Right ventricle myocardium superior (tissue), 1 donor: Measurements from ENCODE around the gene DROSHA. TPM values are rescaled to one million over a fixed set of nuclear protein-coding genes. Genes with fewer than 3 reads are reported as not detected.

Source experiments
- ATAC-seq: fragments of 200-7000 bp; cut with Tn5 transposase; one replicate; pipeline ENCODE4 v1.9.1; 2020; ENCODE audit warnings: mild to moderate bottlenecking; ENCODE audit not compliant: poor library complexity
- DNase-seq: peaks from one replicate; pipeline ENCODE4 v3.0.0-alpha.2; 2020
- intact Hi-C: fragments of 100-400 bp; cut with DNase I; formaldehyde crosslinking; loops from one replicate; pipeline ENCODE4 v1.11.2; 2022
- total RNA-seq: library from RNA; stranded (reverse); fragmentation: NEBNext Ultra II Directional; extraction: Animal tissue kit (Norgen Biotek cat#: 25700); gene quantifications from one replicate; pipeline ENCODE4 v1.2.1, GENCODE V29; 2021
- donor health status: DM: no; HTN: yes; CAD: no; lungs with severe emphysema.

The DROSHA gene
- total RNA-seq, 1 donor from 2014 or later: 35.4 TPM

DNA sequence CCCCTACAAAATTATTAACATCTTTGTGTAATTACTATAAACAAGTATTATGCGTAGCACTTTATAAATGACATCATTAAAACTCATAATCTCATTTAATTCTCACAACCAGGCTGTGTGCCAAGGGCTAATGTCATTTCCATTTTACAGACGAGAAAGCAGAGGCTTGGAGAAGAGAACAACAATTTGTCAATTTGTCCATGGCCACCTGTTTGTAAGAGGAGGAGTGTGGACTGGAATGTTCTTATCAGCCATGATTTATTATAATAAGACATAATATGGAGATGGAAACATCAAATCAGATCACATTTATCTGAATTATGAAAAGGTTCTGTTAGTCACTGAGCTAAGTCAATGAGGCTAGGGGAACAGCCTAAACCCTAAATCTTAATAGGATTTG is 97.0 kb downstream of the DROSHA start:
- intact Hi-C loops: no loop called here
- DNase-seq: no peak
- ATAC-seq: no peak

DNA sequence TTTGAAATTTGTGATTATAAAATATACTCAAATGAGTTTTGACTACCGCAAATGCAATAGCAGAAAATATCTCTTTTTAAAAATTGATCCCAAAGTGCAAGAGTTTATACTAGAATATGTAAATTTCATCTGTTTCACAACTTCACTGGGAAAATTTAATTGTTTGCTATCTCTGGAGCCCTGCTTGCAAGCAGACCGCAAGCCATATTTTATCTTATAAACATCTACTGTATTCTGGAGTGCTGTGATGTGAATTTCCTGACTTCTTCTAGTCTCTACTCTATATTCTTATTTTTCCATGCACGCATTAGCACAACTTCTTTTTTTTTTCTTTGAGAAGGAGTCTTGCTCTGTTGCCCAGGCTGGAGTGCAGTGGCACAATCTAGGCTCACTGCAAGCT is 98.7 kb downstream of the DROSHA start:
- ATAC-seq (no peak), DNase-seq (no peak)
- intact Hi-C loops: no loop called here

DNA sequence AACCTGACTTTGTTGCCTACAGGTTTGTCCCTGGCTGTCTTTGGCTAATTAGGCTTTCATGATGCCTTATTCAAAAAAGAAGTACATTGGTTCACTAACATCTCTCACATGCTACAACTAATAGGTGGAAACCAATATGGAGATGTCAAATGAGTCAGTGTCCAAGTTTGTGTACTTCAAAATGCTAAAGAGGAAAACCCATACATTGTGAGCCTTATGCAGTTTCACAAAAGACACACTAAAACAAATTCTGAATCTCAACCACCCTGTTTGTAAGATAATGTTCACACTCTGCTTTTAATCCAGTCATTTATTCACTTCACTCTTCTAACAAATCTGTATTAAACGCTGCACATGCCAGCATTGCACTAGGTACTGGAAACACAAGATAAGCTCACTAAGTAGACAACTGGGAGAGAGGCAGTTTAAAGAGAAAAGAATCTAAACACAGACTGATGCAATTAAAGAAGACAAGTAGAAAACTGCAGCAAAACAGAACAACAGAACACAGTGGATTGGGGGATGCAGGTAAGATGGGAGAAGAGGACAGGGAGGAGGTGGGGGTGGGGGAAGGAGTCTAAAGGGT is 104.1 kb downstream of the DROSHA start:
- ATAC-seq: peak; percentile 36
- no peak for DNase-seq
- intact Hi-C loops: no loop called here

DNA sequence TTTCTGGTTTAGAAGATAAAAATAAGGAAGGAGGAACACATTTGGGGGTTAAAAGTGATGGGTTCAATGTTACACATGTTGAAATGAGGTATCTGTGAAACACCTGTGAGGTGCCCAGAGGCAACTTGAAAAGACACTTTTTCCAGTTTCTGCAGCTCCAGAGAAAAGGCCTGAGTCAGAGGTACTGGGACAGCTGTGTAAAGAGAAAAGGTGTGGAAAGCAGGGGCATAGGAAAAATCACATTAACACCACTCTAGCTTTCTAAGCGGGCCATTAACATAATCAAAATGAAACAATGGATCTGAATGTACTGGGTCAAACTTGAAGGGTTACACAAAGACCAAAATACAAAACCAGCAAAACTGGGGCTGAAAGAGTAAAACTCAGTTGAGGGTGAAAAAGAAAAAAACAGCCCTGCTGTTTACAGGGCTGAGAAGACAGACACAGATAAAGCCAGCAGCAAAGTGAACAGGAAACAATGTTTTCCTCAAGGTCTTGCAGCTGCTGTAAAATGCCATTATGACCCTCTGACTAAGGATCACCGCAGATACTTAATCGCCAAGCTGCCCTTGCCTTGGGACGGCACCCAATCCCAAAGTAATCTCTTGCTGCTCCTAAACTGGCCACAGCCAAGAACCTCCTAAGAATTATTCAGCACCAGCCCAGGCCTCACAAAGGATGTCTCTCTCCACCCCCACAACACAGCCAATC is 104.7 kb downstream of the DROSHA start:
- intact Hi-C loops: no loop called here
- DNase-seq: no peak
- ATAC-seq: no peak

DNA sequence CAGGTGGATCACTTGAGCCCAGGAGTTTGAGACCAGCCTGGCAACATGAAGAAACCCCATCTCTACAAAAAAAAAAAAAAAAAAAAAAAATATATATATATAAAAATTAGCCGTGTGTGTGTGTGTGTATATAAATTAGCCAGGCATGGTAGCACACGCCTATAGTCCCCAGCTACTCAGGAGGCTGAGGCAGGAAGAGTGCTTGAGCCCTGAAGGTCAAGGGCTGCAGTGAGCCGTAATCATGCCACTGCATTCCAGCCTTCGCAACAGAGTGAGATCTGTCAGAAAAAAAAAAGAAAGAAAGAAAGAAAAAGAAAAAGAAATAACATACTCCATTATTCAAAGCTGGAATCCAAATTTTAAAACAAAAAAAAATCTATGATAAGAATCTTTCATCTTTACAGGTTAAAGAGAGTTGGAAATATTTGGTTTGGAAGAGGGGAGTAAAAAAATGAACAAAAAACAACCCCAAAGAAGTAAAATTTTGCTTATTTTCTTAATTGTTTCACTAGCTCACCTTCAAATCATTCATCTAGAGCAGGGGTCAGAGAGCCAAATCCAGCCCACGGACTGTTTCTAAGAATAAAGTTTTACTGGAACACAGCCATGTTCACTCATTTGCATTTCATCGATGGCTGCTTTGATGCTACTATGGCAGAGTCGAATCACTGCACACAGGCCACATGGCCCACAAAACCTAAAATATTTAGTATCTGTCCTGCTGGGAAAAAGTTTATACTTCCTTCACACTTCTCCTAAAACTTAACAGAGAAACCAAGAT is 109.9 kb downstream of the DROSHA start:
- no peak for DNase-seq
- intact Hi-C loops: no loop called here
- ATAC-seq: peak; percentile 86

DNA sequence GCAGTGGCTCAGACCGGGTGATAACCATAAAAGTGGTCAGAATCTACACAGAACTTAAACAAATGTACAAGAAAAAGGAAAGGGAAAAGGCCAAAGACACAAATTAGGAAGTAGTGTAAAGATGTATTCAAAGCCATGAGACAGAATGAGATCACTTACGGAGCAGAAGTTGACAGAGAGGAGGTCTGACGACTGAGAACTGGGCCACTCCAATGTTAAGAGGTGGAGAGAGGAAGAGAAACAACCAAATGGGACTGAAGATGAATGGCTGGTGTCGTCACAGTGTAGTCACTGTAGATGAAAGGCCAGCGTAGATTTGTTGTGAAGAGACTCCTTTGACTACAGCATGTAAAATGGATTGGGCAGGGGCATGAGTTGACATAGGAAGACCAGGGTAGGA is 114.4 kb downstream of the DROSHA start:
- ATAC-seq (no peak), DNase-seq (no peak)
- intact Hi-C loops: no loop called here

DNA sequence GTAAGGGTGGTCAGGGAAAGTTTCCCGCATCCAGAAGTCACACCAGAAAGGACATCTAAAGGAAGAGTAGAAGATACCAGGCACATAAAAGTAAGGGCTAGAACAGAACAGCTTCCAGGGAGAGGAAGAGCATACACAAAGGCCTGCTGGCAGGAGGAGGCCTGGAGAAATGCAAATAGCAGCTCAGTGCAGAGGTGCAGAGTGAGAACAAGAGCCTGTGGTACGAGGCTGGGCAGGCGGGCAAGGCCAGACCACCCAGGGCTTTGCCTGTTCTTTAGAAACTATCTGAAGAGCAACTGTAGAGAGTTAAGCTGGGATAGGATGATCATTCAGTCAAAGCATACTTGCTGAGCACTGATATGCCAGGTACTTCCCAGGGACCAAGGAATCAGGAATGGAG is 115.3 kb downstream of the DROSHA start:
- intact Hi-C loops: no loop called here
- no peak for ATAC-seq
- no peak for DNase-seq

DNA sequence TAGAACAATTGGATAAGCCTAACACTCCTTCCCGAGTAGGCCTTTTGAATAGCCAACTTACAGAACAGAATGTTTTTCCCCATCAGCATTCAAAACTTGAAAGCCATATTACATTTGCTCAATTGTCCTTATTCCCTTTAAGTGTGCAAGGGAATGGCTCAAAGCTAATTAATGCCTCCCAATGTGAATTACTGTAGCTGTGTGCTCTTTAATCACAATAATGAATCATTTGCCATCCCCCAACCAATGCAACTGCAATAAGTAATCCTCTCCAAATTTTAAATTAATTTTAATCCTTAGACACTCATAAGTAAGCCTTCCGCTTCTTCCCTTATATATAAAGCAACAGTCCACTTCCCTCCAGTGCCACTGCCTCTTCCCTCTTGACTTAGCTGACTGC is 115.9 kb downstream of the DROSHA start:
- no peak for DNase-seq
- no peak for ATAC-seq
- intact Hi-C loops: no loop called here

DNA sequence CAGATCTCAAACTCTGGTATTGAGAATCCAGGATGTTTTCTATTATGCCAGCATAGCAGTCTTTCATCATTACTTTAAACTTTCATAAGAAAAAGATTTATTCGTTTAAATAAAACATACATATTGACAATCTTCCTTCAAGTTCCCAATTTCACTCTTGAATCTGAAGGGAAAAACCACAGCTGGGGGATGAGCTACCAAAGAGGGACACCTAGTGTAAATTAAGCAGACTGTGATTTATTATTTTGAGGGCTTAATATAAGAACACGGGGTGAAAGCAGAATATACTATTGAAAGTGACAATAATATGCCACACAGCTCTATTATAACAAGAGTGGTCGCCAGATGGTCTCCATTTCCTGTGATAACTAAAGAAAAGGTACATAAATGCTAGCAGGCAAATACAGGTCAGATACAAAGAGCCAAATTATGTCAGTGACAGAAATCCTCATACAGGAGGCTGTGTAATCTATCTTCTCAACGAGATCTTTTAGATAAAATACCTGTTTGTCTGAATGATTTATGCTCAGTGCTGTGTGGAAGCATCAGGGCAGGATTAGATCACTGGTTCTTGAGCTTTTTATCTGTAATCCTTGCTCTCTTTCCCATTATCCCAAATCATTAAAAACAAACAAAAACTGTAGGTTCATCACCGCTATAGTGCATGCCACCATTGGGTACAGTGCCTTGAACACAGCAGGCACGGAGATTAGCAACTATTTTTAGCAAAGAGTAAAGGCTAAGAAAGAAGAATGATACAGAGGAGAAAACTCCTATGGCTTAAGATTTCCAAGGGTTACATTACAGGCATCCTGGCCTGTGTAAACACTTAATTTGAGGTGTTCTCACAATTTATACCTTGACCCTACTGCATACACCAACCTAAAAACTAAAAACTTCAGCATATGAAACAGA is 116.6 kb downstream of the DROSHA start:
- DNase-seq: no peak
- no peak for ATAC-seq
- intact Hi-C loops: no loop called here

DNA sequence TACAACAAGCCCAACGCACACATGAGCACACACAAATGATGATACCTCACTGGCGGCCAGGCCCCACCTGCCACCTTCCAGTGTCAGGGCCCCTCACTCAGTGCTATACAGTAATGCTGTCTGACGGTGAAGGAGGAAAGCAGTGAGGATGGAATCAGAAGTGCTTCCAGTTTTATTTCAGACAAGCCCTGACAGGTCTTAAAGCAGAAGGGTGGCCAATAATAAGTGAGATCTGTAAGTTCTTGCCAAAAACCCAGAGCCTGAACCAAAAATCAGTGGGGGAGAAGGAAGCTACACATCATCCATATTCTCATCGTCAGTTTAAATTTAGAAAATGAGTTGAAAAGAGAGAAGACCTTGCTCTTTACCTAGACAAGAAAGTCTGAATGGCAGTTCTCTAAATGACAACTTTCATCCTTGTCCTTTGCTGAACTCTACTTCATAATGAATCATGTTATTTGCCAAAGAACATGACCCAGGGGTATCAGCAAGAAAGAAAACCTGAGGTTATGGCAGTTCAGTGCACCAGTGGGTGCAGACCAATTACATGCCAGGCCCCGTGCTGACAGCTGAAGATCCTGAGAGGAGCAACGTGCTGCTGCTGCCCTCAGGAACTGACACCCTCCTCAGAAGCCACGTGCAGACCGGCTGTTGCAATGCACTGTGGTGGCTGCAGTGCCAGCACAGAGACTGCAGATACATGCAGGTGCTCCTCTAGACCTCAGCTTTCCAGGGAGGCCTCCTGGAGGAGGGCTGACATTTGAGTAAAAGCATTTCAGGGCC is 118.7 kb downstream of the DROSHA start:
- intact Hi-C loops: no loop called here
- ATAC-seq (peak; percentile 85), DNase-seq (peak; percentile 51)

DNA sequence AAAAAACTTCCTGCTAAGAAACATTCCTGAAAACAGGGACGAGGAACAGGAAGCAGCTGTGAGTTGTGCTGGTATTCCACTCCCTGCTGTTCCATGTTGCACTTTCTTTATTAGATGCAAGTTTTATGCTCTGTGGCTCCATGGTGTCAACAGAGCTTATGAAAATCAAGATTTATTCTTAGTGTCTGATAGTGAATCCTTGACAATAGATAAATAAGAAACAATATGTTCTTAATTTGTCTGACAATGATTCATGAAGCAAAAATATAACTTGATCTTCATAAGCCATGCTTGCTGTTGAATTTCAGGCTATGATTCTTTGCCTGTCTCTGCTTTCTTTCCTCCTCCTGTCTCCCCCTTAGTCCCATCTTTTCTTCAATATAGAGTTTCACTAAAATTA is 119.6 kb downstream of the DROSHA start:
- DNase-seq: no peak
- intact Hi-C loops: no loop called here
- no peak for ATAC-seq

DNA sequence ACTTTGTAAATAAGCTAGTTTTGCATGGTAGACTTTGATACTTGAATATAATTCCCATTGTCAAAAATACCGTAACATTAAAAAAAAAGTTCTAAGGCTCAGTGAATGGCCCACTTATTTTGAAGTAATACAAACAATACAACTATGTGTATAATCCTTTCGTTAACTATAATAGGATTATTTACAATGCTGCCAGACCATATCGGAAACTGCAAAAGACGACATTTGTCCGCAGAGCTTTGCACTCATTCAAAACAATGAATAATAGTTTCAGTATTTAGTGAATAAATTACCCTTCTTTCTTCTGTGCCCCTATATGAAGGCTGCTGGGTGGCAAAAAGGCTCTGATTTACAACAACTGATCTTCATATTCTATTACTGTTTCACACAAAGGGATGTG is 121.8 kb downstream of the DROSHA start:
- ATAC-seq (no peak), DNase-seq (no peak)
- intact Hi-C loops: no loop called here

DNA sequence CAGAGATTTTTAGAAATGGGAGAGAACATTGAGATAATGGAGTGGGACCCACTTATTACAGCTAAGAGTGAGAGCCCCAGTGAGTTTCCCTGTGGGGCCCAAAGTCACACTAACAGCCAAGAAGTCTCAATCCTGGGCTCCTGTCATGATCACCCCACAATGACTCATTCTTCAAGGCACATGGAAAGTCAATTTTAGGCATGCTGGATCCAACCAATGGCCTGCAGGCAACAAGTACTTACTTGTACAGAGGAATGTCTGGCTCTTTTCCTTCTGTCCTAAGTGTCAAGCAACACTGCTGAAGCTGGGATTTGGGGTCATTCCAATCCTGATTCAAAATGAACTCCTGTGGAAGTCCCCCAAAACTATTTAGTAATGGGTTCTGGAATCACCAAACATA is 123.1 kb downstream of the DROSHA start:
- peak; percentile 63 for ATAC-seq
- intact Hi-C loops: no loop called here
- no peak for DNase-seq

DNA sequence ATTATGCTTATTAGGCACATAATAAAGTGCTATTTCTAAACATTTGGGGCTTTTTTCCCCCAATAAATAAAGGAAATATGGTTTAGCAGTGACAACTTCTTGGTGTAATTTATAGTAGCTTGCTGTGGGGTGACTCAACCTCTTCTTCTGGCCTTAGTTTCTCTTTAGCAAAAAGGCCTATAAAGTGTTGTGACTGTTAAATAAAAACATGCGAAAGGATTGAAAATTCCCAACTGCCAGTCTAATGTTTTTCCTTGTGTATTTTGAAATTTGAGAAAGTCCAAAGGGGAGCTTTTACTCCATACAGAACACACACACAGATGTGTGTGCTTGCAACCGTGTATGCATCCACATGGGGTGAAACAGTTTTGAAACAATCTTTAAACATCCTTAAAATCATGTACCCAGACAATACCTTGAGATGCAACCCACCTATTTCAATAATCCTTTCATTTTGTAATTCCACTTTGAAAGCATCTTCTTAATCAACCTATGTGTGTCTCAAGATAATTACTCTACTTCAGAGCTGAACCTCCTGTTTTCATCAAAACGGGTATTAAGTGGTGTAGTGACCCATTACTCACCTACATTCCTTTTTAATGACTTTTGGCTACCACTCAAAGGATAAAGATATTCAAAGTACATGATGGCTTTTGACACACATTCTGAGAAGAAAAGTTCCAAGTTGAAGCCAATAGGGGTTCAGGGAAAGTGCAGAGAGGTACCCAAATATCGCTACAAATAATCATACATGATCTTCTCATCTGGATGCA is 123.8 kb downstream of the DROSHA start:
- intact Hi-C loops: no loop called here
- ATAC-seq (no peak), DNase-seq (no peak)

DNA sequence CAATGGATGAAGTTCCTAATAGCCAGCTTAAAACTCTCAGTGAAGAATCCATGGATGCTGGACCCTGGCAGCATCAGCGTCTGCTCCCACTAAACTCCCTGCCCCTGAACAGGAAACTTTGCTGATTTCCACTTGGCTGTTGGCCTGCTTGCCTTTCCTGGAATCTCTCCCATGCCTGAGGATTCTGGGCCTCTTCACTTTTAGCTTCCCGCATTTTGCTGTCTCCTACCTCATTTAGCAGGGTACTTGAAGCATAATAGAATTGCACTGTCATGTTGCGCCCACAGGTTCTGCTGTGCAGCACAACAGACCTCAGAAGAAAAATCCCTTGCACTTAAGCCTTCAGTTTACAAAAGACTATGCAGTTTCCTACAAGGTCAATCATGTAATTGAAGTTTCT is 127.6 kb downstream of the DROSHA start:
- DNase-seq: no peak
- intact Hi-C loops: no loop called here
- no peak for ATAC-seq

DNA sequence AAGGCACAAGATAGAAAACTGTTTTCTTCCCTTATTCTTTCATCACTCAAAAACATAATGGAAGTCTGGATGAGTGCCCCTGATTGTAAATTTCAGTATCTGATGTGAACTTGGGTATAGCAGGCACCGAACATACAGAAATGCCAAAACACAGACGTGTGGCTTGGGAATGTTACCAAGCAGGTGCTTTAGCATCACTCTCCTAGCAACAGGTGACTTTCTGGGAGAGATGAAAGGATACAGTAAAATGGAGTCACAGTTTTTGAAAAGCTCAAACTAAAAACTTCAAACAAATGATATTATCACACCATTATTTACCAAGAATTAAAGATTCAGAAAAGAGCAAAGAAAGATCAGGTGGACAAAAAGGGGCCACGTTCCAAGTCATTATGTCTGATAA is 130.2 kb downstream of the DROSHA start:
- intact Hi-C loops: no loop called here
- DNase-seq: no peak
- no peak for ATAC-seq

DNA sequence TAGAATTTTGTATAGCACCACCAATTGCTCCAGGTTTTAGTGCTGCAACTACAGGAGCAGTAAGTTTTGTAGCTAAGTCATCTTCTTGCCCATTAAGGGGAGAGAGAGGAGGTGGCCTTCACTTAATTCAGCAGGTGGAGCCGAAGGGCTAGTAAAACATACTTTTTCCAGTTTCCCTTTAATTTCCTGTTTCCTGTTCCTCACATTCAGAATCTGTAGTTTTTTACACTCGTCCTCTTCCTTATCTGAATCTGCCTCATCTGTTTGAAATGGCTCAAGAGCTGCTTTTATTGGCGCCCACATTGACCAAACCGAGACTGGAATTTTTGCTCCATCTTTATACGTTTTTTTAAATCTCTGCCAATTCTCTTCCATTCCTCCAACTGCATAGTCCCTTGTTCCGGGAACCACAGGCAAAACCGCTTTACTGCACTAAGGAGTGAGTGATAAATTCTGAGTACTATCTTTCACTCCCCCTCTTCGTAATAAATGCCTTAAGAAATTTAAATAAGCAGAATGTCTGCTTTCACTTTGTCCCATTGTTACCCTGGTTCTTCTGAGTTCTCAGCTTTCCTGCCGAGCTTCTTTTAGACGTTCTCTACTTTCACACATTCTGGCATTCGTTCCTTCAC is 133.9 kb downstream of the DROSHA start:
- no peak for ATAC-seq
- intact Hi-C loops: no loop called here
- no peak for DNase-seq
